PC-9 (cell line): ENCODE data around the gene CDKN2D. TPM values are rescaled to one million over a fixed set of nuclear protein-coding genes. Genes with fewer than 3 reads are reported as not detected.
A peak's percentile ranks its signal among the peaks of the same experiment; 100 is the strongest.

Experiments used
- BruUV-seq: library from RNA; stranded (reverse); fragments of 400-500 nt; replicated peaks from 2 replicates; lab custom pipeline; 2021; lab: Mats Ljungman, UMichigan
- CTCF ChIA-PET: fragments of 300-600 bp; sonication (Branson Sonifier 250); formaldehyde crosslinking; loops from one replicate; lab custom pipeline; 2022; ENCODE audit warnings: antibody characterized with exemption; lab: Charles Lee
- POLR2A ChIA-PET: fragments of 300-600 bp; sonication (Branson Sonifier 250); formaldehyde crosslinking; loops from one replicate; lab custom pipeline; 2022; ENCODE audit warnings: antibody characterized with exemption; ENCODE audit not compliant: unreplicated experiment; lab: Charles Lee
- DNase-seq, 2 experiments: peaks; one replicate each; pipeline versions ENCODE4 v3.0.0 to v3.0.0-alpha.2; 2015 to 2022; ENCODE audit warnings: mixed read lengths in 1 of 2
- H2AFZ ChIP-seq: fragments of 200-600 bp; sonication (generic); 2 replicates; pipeline ENCODE4 v1.8.1; 2017; ENCODE audit warnings: antibody characterized with exemption
- H3F3A ChIP-seq: fragments of 200-600 bp; sonication (generic); 2 replicates; pipeline ENCODE4 v1.8.1; 2017; ENCODE audit warnings: antibody characterized with exemption, mild to moderate bottlenecking, low read depth; ENCODE audit not compliant: insufficient read depth
- H3K27ac ChIP-seq: fragments of 200-600 bp; sonication (generic); 2 replicates; pipeline ENCODE4 v1.6.1; 2016; ENCODE audit warnings: mixed run types
- H3K27me3 ChIP-seq: fragments of 200-600 bp; sonication (generic); 2 replicates; pipeline ENCODE4 v1.6.1; 2016; ENCODE audit warnings: low read depth, mixed run types; ENCODE audit not compliant: insufficient read depth
- H3K36me3 ChIP-seq: fragments of 200-600 bp; sonication (generic); 2 replicates; pipeline ENCODE4 v1.6.1; 2016; ENCODE audit warnings: low read depth, mixed run types
- H3K4me1 ChIP-seq: fragments of 200-600 bp; sonication (generic); replicated peaks from 2 replicates; pipeline ENCODE4 v1.6.1; 2016; ENCODE audit warnings: mixed run types; ENCODE audit not compliant: insufficient read depth
- H3K4me2 ChIP-seq: fragments of 200-600 bp; sonication (generic); 2 replicates; pipeline ENCODE4 v1.6.1; 2017; ENCODE audit warnings: mixed run types
- H3K4me3 ChIP-seq: fragments of 200-600 bp; sonication (generic); 2 replicates; pipeline ENCODE4 v1.6.1; 2016; ENCODE audit warnings: mixed run types
- H3K79me2 ChIP-seq: fragments of 200-600 bp; sonication (generic); 2 replicates; pipeline ENCODE4 v1.6.1; 2017; ENCODE audit warnings: low read depth, mixed run types
- H3K9me2 ChIP-seq: fragments of 200-600 bp; sonication (generic); 2 replicates; pipeline ENCODE4 v1.8.1; 2017; ENCODE audit warnings: mild to moderate bottlenecking; ENCODE audit not compliant: insufficient read depth
- H3K9me3 ChIP-seq: fragments of 200-600 bp; sonication (generic); 2 replicates; pipeline ENCODE4 v1.8.1; 2016; ENCODE audit warnings: low read depth; ENCODE audit not compliant: insufficient read depth
- H4K20me1 ChIP-seq: fragments of 200-600 bp; sonication (generic); 2 replicates; pipeline ENCODE4 v1.8.1; 2017; ENCODE audit not compliant: insufficient read depth
- EZH2 ChIP-seq: fragments of 200-600 bp; sonication (generic); IDR thresholded peaks from 2 replicates; pipeline ENCODE4 v1.8.0; 2017; ENCODE audit warnings: antibody characterized with exemption, low read depth
- intact Hi-C: fragments of 100-400 bp; cut with micrococcal nuclease; formaldehyde crosslinking; loops from one replicate; pipeline ENCODE4 v1.10.0; 2022; ENCODE audit not compliant: unreplicated experiment
- total RNA-seq: library from RNA; stranded (reverse); gene quantifications from 2 replicates; pipeline ENCODE4 v1.2.3, GENCODE V29; 2021
- TF ChIP-seq, protein P1 (sequence below): fragments of 200-600 bp; sonication (generic); conservative IDR thresholded peaks from 2 replicates; pipeline ENCODE4 v1.6.1; 2017; ENCODE audit warnings: mixed run types, antibody characterized with exemption, mild to moderate bottlenecking, moderate library complexity

CDKN2D gene
- total RNA-seq, 1 experiment from 2014 or later: 8.3 TPM

DNA sequence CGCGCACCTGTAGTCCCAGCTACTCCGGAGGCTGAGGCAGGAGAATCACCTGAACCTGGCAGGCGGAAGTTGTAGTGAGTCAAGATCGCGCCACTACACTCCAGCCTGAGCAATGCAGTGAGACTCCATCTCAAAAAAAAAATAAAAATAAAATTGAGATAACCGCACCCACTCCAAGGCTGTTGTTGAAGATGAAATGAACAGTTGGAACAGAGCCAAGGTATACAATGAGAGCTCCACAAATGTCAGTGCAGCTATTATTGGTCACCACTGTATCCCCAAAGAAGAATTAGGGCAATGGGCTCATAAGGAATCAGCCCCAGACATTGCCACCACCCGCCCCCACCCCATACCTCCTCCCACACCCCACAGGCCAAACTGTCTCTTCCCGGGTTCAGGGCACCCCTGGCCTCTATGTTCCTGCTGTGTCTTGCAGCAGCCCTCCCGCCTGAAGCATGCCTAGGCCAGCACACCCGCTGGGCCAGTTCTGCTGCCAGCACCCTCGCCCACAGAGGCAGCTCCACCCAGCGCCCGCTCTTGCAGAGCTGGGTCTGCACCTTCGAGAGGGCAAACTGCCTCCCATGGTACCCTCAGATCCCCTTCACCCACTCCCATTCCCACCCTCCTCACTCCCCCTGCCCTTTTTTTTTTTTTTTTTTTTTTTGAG is 48.0 kb downstream of the CDKN2D start:
- Histone ChIP-seq H3K27me3 (peaks cover 4% of the 10 kb centered on the region; the same call in 1 of the 2 replicates), H3K79me2 (no peaks in the 10 kb centered on the region), H3K4me2 (peak overlapping the region; percentile 47), H3K9me3 (no peaks in the 10 kb centered on the region), H3K36me3 (no peaks in the 10 kb centered on the region), H3K4me3 (no peak overlapping the region), H4K20me1 (0 out of 2 replicates have a peak, but pooled peaks cover 4% of the 10 kb centered on the region), H2AFZ (no peak overlapping the region), H3K9me2 (no peaks in the 10 kb centered on the region), H3K4me1 (peaks cover 28% of the 10 kb centered on the region), H3F3A (peaks cover 33% of the 10 kb centered on the region), H3K27ac (no peak overlapping the region)
- ChIA-PET CTCF (no interaction called here), POLR2A (interaction anchor here (0.6 kb wide), 2 partner anchors 13 to 55 kb away, joined by 3 read pairs; no protein-coding TSS in a partner anchor)
- TF ChIP-seq, protein P1, sequence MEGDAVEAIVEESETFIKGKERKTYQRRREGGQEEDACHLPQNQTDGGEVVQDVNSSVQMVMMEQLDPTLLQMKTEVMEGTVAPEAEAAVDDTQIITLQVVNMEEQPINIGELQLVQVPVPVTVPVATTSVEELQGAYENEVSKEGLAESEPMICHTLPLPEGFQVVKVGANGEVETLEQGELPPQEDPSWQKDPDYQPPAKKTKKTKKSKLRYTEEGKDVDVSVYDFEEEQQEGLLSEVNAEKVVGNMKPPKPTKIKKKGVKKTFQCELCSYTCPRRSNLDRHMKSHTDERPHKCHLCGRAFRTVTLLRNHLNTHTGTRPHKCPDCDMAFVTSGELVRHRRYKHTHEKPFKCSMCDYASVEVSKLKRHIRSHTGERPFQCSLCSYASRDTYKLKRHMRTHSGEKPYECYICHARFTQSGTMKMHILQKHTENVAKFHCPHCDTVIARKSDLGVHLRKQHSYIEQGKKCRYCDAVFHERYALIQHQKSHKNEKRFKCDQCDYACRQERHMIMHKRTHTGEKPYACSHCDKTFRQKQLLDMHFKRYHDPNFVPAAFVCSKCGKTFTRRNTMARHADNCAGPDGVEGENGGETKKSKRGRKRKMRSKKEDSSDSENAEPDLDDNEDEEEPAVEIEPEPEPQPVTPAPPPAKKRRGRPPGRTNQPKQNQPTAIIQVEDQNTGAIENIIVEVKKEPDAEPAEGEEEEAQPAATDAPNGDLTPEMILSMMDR: no peak
- no peak for TF ChIP-seq EZH2
- intact Hi-C loops: no loop called here
- DNase-seq: peak; percentile 54 to 68
- BruUV-seq: no TSS peak

DNA sequence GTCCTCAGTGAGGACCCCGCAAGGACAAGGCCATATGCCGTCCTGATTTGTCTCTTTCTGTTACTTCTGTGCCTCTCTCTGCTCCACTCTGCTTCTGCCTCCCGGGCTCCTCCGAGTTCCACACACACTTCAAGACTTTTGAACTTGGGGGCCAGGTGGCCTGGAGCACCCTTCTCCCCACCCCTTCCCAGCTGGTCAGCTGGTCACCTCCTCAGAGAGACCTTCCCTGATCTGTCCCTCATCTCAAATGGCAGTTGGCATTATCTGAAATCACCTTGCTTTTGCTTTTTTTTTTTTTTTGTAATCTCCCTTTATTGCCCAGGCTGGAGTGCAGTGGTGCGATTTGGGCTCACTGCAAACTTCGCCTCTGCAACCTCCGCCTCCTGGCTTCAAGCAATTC is 49.4 kb downstream of the CDKN2D start:
- H3F3A ChIP-seq: peaks cover 33% of the 10 kb centered on the region
- no peak overlapping the region for H3K27ac ChIP-seq
- no peak for DNase-seq
- no peaks in the 10 kb centered on the region for H3K79me2 ChIP-seq
- BruUV-seq: no TSS peak
- ChIA-PET POLR2A (no interaction called here), CTCF (no interaction called here)
- TF ChIP-seq, protein P1: no peak
- no peak for TF ChIP-seq EZH2
- 0 out of 2 replicates have a peak, but pooled peaks cover 4% of the 10 kb centered on the region for H4K20me1 ChIP-seq
- H3K27me3 ChIP-seq: peaks cover 4% of the 10 kb centered on the region; the same call in 1 of the 2 replicates
- no peak overlapping the region for H2AFZ ChIP-seq
- no peak overlapping the region for H3K4me3 ChIP-seq
- no peaks in the 10 kb centered on the region for H3K9me3 ChIP-seq
- no peaks in the 10 kb centered on the region for H3K36me3 ChIP-seq
- intact Hi-C loops: no loop called here
- H3K4me1 ChIP-seq: peaks cover 28% of the 10 kb centered on the region
- no peaks in the 10 kb centered on the region for H3K9me2 ChIP-seq
- no peak overlapping the region for H3K4me2 ChIP-seq

DNA sequence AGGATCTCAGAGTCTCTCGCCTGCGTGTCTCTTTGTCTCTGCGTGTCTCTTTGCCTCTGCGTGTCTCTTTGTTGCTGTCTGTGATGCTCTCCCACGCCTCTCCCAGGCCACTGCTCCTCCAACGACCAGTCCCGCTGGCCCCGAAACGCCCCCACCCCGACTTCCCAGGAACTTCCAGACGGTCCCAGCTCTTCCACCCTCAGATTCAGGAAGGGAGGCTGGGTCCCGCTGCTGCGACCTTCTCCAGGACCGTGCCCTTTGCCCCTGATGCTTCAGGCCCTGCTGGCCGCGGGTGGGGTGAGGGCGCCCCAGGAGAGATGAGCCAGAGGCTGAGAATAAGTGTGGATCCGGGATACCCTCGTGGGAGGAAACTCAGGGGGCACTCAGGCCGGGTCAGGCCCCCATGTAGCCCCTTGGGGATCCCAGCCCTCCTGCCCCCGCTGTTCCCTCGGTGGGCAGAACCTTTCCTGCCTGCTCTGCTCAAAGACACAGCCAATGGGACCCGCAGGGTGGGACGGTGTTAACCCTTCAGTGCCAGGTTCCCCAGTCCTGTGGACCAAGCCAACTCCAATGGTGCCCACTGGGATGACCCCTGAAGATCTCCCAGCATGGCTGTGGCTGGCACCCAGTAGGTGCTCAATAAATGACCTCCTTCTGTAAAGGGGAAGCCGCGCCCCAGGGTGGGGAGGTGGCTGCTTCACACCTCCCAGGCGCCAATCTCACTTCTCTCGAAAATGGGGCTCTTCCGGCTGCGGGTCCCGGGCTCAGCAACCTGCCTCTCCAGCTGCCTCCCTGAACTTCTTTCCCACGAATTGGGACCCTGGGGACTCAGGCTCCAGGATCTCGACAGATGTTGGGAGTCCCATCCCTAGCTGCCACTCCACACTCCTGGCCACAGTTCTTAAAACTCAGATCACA is 50.1 kb downstream of the CDKN2D start:
- H4K20me1 ChIP-seq: 0 out of 2 replicates have a peak, but pooled peaks cover 4% of the 10 kb centered on the region
- H3K4me1 ChIP-seq: peaks cover 28% of the 10 kb centered on the region
- intact Hi-C loops: no loop called here
- H3K27me3 ChIP-seq: peaks cover 4% of the 10 kb centered on the region; the same call in 1 of the 2 replicates
- DNase-seq: no peak
- H3K4me3 ChIP-seq: no peak overlapping the region
- no peaks in the 10 kb centered on the region for H3K9me2 ChIP-seq
- BruUV-seq: no TSS peak
- POLR2A ChIA-PET: interaction anchor here (0.7 kb wide), 1 partner anchor 127 kb away, joined by 20 read pairs; no protein-coding TSS in a partner anchor
- H2AFZ ChIP-seq: no peak overlapping the region
- TF ChIP-seq EZH2: no peak
- TF ChIP-seq, protein P1: no peak
- H3K36me3 ChIP-seq: no peaks in the 10 kb centered on the region
- H3K79me2 ChIP-seq: no peaks in the 10 kb centered on the region
- H3K27ac ChIP-seq: no peak overlapping the region
- peaks cover 33% of the 10 kb centered on the region for H3F3A ChIP-seq
- no peaks in the 10 kb centered on the region for H3K9me3 ChIP-seq
- CTCF ChIA-PET: no interaction called here
- H3K4me2 ChIP-seq: peak overlapping the region; percentile 97
